Stimulated activated CD4-positive, alpha-beta T cell treated with anti-CD3 and anti-CD28 coated beads, Interleukin-1b, Interleukin-23, amount 100 ng/mL, for 48 hours (primary cell): ENCODE results near the gene ANGPTL1.

Experiments
- DNase-seq: peaks from one replicate; pipeline ENCODE4 v3.0.0-alpha.2; 2020

The ANGPTL1 gene, protein sequence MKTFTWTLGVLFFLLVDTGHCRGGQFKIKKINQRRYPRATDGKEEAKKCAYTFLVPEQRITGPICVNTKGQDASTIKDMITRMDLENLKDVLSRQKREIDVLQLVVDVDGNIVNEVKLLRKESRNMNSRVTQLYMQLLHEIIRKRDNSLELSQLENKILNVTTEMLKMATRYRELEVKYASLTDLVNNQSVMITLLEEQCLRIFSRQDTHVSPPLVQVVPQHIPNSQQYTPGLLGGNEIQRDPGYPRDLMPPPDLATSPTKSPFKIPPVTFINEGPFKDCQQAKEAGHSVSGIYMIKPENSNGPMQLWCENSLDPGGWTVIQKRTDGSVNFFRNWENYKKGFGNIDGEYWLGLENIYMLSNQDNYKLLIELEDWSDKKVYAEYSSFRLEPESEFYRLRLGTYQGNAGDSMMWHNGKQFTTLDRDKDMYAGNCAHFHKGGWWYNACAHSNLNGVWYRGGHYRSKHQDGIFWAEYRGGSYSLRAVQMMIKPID

DNA sequence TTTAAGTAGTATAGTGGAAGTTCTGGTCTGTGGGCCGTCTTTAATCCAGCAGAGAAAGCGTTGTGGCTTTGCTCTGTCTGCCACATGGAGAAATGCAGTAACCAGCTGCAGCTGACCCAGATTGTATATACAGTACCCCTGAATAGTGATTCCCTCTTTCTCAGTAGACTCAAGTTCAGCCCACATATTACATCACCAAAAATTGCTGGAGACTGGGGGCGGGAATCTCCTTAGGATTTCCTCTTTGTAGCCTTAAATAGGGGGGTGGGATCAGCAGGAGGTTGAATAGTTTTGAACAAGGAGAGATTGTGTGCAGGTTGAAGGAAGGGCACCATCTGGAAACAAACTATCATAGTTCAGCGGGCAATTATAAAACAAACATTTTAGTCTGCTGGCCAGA, at the start of gene ANGPTL1:
ANGPTL1 (minus strand) TSS at position 134 of the 400 bp plus-strand sequence. CDS start 5,301 bp downstream, outside the sequence.
- no peak for DNase-seq

DNA sequence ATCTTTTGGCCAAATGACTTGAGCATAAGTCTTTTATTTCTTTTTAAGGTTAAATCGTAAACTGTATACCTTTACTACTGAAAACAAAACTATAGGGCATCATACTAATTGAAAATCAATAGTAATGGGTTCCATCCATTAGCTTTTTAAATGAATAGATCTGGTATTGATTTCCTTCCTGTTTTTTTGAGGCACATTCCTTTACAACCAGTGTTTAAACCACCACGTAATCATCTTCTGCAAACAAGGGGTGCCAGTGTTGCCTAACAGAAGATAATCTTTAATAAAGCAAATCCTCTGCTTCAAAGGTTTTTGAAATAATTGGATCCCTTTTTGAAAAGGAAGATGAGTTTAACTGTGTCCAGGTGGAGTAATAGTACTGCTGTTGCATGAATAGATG, 48.7 kb upstream of the ANGPTL1 start:
- no peak for DNase-seq

DNA sequence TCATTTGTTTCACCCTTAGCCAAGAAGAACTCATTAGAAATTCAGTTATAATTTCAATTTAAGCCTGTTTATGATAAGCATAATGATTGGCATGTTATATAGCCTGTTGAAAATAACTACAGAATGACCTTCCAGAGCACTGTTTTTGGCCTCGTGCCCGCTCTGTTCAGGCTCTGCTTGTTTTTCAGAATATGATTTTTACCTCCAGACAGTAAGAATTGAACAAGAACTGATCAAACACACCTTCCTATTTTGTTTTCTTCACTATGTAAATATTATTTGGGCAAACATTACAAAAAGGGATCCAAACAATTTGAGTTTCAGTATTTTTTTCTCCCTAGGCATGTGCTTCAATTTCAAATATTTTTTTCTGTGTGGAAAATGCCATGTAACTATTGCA, 48.1 kb upstream of the ANGPTL1 start:
- DNase-seq: no peak

DNA sequence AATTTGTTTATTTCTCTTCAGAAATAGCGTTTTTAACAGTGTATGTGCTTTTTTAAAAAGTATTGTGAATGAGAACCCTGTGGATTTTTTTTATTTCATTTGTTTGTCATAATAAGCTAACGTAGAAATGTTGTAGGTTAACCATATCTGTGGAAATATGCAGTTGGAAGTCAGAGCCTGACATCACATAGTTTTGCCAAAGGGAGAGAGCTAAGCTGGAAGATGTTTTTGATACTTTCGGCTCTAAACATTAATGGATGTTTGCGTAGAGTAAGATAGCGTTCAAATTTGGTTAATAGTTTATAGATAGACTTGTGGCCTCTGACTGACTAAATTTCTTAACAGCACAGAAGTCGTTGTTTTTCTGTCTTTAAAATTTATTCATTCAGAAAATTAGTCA, 47.4 kb upstream of the ANGPTL1 start:
- DNase-seq: no peak

DNA sequence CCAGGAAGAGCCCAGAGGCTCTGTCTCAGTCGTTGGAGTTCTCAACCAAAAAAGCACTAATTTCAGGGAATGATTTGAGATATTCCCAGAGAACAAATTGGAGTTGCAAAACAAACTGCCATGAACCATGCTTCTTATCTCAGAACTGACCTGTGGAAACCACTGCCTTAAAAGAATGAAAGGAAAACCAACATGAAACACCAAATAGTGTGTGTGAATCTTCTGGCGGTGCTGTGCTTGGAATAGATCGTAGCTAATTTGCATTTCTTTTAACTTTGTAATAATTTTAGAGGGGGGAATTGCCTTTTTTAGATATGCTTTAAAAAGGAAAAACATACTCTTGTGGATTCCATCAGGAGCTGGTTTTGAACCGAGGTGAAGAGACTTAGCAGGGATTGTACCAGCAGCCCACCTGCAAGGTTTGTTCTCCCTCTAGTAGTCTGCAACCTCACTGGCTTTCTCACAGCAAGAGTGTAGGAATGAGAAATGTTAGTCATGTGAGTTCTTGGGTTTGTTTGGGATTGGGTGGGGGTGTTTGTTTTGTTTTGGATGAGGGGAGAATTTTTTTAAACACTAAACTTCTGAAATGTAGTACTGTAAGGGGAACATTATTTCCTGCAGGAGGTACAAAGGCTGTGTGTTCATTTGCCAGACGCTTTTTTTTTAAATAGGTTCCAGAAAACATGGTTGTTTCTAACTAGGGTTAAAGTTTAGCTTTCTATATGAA, 45.7 kb upstream of the ANGPTL1 start:
- no peak for DNase-seq

DNA sequence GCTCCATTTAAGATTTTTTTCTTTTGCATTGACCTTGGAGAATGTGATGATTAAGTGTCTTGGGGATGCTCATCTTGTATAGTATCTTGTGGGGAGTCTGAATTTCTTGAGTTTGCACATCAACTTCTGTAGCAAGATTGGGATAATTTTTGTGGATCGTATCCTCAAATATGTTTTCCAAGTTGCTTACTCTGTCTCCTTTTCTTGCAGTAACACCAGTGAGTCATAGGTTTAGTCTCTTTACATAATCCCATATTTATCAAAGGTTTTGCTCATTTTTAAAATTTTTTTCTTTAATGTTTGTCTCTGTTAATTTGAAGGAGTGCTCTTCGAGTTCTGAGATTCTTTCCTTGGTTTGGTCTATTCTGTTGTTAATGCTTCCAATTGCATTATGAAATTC, 41.7 kb upstream of the ANGPTL1 start:
- DNase-seq: no peak

DNA sequence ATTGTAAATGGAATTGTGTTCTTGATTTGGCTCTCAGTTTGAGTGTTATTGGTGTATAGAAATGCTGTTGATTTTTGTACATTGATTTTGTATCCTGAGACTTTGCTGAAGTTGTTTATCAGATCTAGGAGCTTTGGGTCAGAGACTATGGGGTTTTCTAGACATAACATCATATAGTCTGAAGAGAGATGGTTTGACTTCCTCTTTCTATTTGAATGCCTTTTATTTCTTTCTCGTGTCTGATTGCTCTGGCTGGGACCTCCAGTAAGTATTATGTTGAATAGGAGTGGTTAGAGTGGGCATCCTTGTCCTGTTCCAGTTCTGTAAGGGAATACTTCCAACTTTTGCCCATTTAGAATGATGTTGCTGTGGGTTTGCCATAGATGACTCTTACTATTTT, 39.1 kb upstream of the ANGPTL1 start:
- DNase-seq: no peak

DNA sequence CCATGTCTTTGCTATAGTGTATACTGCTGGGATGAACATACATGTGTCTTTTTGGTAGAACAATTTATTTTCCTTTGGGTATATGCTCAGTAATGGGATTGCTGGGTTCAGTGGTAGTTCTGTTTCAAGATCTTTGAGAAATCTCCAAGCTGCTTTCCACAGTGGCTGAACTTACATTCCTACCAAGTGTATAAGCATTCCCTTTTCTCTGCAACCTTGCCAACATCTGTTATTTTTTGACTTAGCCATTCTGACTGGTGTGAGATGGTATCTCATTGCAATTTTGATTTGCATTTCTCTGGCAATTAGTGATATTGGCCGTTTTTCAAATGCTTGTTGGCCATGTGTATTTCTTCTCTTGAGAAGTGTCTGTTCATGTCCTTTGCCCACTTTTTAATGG, 37.5 kb upstream of the ANGPTL1 start:
- no peak for DNase-seq

DNA sequence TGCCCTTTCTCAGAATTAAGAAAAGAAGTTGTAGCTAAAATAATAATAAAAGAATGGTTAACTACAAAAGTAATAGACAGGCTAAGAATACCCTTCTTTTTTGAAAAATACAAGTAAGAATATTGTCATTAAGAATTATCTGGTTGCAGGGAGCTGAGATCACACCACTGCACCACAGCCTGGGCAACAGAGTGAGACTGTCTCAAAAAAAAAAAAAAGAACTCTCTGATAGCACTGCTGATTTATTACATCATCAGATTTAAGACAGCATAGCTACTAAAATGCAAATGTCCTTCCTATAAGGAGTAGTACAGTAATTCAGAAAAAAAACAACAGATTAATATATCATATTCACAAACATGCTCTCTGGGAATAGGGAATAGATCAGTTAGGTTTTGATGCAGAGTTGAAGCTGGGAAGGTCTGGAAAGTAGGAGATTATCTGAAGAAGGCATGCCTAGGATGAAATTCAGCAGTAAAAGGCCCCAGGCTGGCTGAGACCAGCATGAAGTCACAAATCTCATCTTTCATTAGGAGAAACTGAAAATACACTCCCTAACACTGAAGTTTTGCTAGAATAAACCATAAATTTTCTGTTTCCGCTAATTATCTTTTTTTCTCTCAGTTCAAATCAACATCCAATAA, 30.7 kb upstream of the ANGPTL1 start:
- DNase-seq: no peak

DNA sequence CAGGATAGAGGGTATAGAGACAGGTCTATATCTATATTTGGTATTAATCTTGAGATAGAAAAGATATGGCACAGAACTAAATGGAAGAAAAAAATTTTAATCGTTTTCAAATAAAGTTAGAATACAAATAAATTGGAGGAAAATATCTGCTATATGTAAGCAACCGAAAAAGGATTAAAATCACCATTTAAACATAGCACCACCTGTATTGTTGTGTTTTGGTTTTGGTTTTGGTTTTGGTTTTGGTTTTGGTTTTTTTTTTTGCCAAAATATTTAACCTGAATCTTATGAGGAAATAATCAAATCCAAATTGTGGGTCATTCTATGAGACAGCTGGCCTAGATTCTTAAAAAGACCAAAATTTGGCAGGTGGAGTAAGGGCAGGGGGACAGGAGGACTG, 28.5 kb upstream of the ANGPTL1 start:
- no peak for DNase-seq

DNA sequence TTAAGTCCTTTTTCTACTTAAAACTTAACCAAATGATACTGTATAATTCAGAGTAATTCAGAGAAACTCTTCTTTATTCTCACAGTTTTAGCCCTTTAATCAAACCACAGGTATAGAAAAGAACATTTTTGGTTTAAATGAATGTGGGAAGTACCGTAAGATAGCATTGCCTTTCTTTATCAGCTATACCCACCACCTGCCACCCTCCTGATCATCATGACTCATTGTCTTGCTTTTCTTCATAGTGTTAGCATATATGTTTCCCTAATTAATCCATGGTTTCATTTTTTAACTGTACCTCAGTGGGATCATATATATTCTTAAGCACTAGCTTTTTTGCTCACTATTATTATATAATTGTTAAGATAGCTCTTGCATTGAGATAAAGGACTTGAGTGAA, 27.5 kb upstream of the ANGPTL1 start:
- no peak for DNase-seq

DNA sequence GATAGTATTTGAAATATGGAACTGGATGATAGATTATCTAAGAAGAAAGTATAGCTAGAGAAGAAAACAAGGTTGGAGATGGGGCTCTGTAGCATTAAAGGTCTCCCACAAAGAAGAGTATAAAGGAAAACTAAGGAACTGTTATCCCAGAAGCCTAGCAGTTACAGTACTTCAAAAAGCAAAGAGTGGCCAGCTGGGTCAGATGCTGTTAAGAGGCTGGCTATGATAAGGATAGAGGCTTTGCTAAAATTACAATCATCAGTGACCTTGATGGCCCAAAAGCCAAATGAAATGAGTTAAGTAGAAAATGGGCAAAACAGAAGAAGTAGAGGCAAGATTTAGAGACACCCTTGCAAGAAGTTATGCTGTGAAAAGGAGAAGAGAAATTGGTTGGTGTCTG, 25.1 kb upstream of the ANGPTL1 start:
- DNase-seq: no peak

DNA sequence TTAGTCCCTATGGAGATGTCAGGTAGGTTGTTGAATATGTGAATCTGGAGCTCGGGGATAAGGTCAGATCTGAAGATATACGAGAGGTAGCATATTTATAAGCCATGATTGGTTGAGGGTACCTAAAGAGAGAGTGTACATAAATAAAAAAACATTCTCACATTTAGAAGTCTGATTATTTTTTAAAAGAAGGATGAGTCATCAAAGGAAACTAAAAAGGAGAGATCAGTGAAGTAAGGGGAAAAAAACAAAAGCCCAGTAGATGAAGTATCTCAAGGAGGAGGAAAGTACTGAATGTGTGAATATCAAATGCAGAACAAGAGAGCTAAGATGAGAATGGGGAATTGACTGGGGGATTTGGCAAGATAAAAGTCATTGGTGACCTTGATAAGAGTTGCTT, 15.7 kb upstream of the ANGPTL1 start:
- DNase-seq: no peak

DNA sequence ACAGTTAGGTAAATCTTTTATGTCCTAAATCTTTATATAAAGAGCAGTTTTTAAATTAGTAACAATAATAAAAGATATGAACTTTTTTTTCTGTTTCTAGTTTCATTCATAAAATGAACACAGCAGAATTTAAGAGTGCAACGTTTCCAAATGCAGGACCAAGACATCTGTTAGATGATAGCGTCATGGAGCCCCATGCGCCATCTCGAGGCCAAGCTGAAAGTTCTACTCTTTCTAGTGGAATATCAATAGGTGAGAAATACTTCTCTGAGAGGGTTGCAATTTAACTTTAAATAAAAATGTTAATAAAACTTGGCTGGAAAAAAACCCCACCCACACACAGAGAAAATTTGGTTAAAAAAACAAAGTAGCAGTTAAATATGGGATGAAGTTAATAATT, 15.0 kb upstream of the ANGPTL1 start:
- DNase-seq: no peak

DNA sequence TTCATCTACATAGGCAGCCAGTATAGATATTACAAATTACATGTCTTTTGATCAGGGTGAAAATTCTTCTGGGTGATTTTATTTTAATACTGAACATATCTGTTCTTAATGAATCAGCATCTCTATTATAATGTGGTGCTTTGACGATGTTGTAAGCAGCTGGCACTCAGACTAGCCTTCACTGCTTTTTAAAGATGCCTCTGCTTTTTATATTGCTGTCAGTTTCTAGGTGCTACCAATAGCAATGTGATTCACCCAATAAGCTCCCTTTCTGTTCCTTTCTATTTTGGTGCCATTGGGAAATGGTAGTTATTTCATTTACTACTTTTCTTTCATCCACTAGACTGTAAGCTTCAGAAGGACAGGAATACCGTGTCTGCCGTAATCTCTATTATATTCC, 11.1 kb upstream of the ANGPTL1 start:
- no peak for DNase-seq

DNA sequence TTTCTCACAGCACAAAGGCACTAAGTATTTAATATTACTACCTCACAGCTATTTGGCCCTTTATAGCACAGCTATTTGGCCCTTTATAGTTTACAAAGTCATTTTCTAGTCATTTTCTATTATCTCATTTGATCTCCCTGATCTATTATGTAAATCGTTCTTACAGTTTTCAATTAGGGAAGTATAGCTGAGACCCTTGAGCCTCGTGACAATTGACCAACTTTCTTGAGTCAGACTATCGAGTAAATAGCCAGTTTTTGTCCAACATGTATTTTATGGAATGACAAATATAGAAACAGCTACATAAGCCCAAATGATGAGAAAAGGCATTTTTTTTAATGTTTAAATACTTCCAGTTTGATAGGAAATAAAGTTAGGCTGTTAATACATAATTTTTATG, 7.0 kb upstream of the ANGPTL1 start:
- no peak for DNase-seq

DNA sequence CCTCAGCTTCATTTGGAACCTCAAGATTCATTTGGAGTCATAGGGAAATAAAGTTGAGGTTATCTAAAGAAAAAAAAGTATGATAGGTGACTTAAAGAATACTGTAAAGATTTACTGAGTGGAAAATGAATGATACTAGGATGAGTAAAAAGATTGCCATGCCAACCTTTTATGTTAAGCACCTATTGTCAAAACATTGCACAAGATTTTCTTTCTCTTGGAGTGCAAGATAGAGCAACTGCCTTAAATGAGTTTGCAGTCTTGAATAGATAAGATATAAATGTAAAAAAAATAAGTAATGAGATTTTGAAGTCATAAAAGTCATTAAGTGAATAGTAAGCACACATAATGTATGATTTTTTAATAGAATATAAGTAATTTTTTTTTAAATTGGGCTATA, 5.1 kb upstream of the ANGPTL1 start:
- no peak for DNase-seq

DNA sequence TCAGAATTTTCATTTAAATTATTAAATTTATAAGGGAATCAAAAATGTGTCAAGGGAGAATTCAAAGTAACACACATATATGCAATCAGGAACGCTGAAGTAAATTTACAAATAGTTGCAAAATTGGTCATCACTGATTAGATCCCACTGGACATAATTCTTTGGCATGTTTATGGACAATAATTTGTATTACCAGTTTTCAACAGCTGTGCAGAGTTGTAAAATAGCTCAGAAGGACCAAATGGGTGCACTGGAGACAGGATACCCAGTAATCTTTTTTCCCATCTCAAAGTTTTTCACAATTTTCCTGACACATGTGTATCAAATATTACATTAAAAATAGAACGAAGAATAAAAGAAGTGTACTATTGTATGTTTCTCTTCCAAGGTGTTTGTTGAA, 4.1 kb upstream of the ANGPTL1 start:
- DNase-seq: no peak

DNA sequence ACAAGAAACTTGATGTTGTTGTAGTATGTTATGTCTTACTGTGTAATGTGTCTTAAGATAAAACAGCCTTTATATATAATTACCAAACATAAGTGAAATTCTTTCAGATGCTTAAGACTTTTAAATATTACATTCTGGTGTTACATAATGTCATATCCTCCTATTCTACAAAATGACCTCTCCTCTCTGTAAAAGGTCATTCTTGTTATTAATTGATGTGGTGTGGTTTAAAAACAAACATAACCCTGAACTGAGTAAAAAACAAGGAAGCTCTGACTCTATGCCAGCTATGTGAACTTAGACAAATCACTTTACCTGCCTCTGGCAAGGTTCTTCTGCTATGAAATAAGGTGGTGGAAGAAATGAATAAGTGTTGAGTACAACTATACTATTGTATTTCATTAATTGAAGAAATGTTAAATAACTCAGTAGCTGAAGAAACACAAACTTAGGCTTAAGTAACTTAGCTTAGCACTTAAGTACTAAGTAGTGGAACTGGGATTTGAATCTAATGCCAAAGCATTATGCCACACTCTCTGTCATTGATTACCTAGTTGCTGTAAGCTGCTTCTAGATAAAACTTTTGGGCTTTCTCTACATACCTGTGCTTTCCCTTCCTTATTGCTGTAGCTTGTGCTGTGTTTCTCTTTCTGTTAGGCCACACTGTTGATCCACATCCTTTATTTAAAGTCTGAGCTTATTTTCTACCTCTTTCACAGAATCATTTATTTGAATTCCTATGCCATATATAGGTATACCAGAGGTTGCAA, 859 bp upstream of the ANGPTL1 start:
- no peak for DNase-seq

DNA sequence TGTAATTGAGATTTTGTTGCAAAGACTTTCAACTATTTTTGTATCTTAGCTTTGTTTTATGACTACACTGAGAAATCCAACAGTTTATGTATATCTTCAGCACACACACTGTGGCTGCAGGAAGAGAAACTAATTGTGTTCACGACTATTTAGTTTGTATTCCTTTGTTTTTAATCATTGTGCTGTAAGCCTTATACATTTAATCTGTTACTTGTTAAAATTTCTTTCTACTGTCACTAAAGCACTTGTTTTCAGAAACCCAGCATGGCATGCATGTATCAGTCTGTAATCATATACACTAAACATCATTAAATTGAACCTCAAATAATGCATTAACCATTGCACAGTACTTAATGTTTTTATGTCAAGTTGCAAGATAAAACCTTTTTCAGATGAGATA, 656 bp downstream of the ANGPTL1 start:
- DNase-seq: no peak

DNA sequence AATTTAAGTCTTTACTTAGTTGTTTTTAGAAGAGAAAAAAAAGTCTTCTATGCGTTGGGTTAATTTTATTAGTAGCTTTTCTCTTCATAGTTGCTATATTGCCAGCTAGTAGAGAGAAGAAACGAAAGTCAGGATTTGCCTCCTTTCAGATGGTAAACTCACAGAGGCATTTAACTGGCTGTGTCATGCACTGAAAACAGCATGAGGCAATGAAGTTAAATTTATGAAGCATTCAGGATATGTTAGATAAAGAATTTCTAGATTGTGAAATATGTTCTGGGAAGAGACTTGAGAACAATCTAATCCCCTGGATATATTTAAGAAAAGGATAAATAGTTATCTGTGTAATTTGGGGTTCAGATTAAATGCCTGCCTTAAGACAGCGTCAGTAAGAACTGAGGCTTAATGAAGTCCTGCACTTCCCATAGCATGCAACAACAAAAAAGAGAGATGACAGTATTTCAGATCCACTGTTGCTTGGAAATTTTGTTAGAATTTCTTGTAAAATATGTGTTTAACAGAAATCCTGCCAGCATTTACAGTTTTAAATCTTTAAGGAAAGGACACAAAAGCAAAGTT, 1.7 kb downstream of the ANGPTL1 start:
- no peak for DNase-seq

DNA sequence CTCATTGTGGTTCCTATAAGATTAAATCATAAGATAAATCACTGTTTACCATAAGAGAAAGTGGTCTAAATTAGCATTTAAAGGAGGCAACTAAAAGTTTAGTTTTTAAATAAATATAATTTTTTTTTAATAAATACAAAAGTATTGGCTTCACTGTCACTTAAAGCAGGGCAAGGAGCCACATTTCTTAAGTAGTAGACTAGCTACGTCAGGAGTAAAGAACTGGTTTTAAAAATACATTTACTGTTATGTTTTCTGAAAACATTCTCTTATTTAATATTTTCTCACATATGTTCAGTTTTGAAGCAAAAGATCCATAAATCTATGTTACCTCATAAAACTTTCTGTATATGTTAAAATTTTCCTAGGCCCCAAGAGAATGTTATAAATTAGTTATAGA, 2.2 kb downstream of the ANGPTL1 start:
- DNase-seq: no peak

DNA sequence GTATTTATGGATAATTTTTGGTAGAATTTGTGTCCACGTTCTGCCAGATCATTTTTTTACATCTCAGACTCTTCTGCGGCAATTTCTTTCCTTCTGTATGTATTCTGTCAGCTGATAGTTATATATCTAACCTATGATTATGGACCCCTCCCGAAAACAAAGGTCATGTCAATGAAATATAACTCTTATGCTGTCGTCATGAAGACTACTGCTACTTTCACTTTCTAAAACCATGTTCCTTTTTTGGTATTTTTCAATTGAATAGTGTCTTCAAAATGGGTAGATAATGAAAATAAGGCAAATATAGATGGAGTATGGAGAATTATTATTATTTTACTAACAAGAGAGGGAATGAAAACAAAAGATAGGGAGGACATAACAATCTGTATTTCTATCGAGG, 3.2 kb downstream of the ANGPTL1 start:
- no peak for DNase-seq
